Measurements from ENCODE around the gene UNC13C. TPM values are rescaled to one million over a fixed set of nuclear protein-coding genes. Genes with fewer than 3 reads are reported as not detected.
"Not testable (repeated sequence)": the region's sequence is repeated elsewhere in the genome, so short reads cannot be mapped to it uniquely, and the experiment has no call there.

UNC13C gene
- total RNA-seq (10 to 100 TPM in 2 of 4 donors, 1 to 10 TPM in 2; 1.6 to 14.4 (median 7.0) TPM), polyA plus RNA-seq (under 1 TPM in 2 of 3 donors, not detected in 1; 0.51 to 0.77 TPM)
- long read RNA-seq, donor 1: 0 reads
- long read RNA-seq, donor 2, partial matches to known transcripts: 1 of 1 reads
- long read RNA-seq, donor 2, other reads (novel, unspliced or antisense): 0 of 1 reads

GRCh38 chr15:53978253-53978906 lies at the start of gene UNC13C:
UNC13C (plus strand) TSS chr15:53978441; CDS start chr15:54012904, 34,463 bp downstream.
- Histone ChIP-seq H3K4me1 (no peaks in the 10 kb centered on the region), H3K9me3 (no peaks in the 10 kb centered on the region), H3K36me3 (ENCODE audit: insufficient read depth in 1 of 2, low read depth in 1 of 2) (no peaks in the 10 kb centered on the region), H3K4me3 (peak within 1 kb of the TSS; percentile 48), H3K27me3 (ENCODE audit: insufficient read depth in 3 of 3, low read length in 2 of 3) (peaks cover 0 to 15% (median 3%) of the 10 kb centered on the region in 3 donors), H3K27ac (no peak within 1 kb of the TSS)
- DNase-seq (peak; percentile 23 to 75), ATAC-seq (peak; percentile 44 to 82 (median 80))
- TF ChIP-seq, protein P1, sequence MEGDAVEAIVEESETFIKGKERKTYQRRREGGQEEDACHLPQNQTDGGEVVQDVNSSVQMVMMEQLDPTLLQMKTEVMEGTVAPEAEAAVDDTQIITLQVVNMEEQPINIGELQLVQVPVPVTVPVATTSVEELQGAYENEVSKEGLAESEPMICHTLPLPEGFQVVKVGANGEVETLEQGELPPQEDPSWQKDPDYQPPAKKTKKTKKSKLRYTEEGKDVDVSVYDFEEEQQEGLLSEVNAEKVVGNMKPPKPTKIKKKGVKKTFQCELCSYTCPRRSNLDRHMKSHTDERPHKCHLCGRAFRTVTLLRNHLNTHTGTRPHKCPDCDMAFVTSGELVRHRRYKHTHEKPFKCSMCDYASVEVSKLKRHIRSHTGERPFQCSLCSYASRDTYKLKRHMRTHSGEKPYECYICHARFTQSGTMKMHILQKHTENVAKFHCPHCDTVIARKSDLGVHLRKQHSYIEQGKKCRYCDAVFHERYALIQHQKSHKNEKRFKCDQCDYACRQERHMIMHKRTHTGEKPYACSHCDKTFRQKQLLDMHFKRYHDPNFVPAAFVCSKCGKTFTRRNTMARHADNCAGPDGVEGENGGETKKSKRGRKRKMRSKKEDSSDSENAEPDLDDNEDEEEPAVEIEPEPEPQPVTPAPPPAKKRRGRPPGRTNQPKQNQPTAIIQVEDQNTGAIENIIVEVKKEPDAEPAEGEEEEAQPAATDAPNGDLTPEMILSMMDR (IDR thresholded peaks at IDR 0.05): no peak
- intact Hi-C loops (cut with DNase I): no loop called here
- 1 to 2% (median 2%) methylated on average over 30 of the region's 30 CpGs for WGBS, 3 donors

- ATAC-seq (no peak), DNase-seq (no peak)
- Histone ChIP-seq H3K27ac (no peak overlapping the region), H3K4me3 (no peak overlapping the region), H3K4me1 (no peaks in the 10 kb centered on the region), H3K9me3 (peaks cover 12% of the 10 kb centered on the region), H3K27me3 (ENCODE audit: insufficient read depth in 3 of 3, low read length in 2 of 3) (no peaks in the 10 kb centered on the region), H3K36me3 (ENCODE audit: insufficient read depth in 1 of 2, low read depth in 1 of 2) (no peaks in the 10 kb centered on the region)
- intact Hi-C loops (cut with DNase I): no loop called here
- TF ChIP-seq, protein P1 (IDR thresholded peaks at IDR 0.05): no peak
Observed at GRCh38 chr15:53936137-53936536, 42.1 kb upstream of the UNC13C start.

GRCh38 chr15:53937632-53938031 lies 40.6 kb upstream of the UNC13C start:
- H3K36me3 ChIP-seq (ENCODE audit: insufficient read depth in 1 of 2, low read depth in 1 of 2); ATAC-seq; intact Hi-C loops (cut with DNase I); H3K27ac ChIP-seq; H3K4me3 ChIP-seq; DNase-seq; H3K4me1 ChIP-seq; H3K27me3 ChIP-seq (ENCODE audit: insufficient read depth in 3 of 3, low read length in 2 of 3): not testable (repeated sequence)
- 64 to 79% (median 77%) methylated on average over 2 of the region's 2 CpGs for WGBS, 3 donors
- H3K9me3 ChIP-seq: peaks cover 12% of the 10 kb centered on the region

GRCh38 chr15:53950572-53950971 lies 27.7 kb upstream of the UNC13C start:
- Histone ChIP-seq H3K27me3 (ENCODE audit: insufficient read depth in 3 of 3, low read length in 2 of 3) (no peaks in the 10 kb centered on the region), H3K4me3 (no peak overlapping the region), H3K36me3 (ENCODE audit: insufficient read depth in 1 of 2, low read depth in 1 of 2) (no peaks in the 10 kb centered on the region), H3K4me1 (no peaks in the 10 kb centered on the region), H3K27ac (no peak overlapping the region), H3K9me3 (no peaks in the 10 kb centered on the region)
- ATAC-seq: no peak
- TF ChIP-seq, protein P1 (IDR thresholded peaks at IDR 0.05): no peak
- no peak for DNase-seq
- intact Hi-C loops (cut with DNase I): no loop called here
- 71 to 79% (median 72%) methylated on average over 3 of the region's 3 CpGs for WGBS, 3 donors

- Histone ChIP-seq H3K27ac (no peak overlapping the region), H3K9me3 (no peaks in the 10 kb centered on the region), H3K36me3 (ENCODE audit: insufficient read depth in 1 of 2, low read depth in 1 of 2) (no peaks in the 10 kb centered on the region), H3K4me3 (no peak overlapping the region), H3K27me3 (ENCODE audit: insufficient read depth in 3 of 3, low read length in 2 of 3) (no peaks in the 10 kb centered on the region), H3K4me1 (no peaks in the 10 kb centered on the region)
- no peak for ATAC-seq
- intact Hi-C loops (cut with DNase I): no loop called here
- TF ChIP-seq, protein P1 (IDR thresholded peaks at IDR 0.05): no peak
- no peak for DNase-seq
Observed at GRCh38 chr15:53955396-53955795, 22.8 kb upstream of the UNC13C start.
